B cell (primary cell): ENCODE data around the gene NEAT1. TPM values are rescaled to one million over a fixed set of nuclear protein-coding genes. Genes with fewer than 3 reads are reported as not detected.

ENCODE experiments used
- ATAC-seq: fragments of 200-7000 bp; cut with Tn5 transposase; one replicate; pipeline ENCODE4 v1.10.0; 2021; ENCODE audit warnings: low read depth, mild to moderate bottlenecking, moderate number of reproducible peaks, moderate library complexity
- CTCF ChIA-PET: fragments of 350-600 bp; sonication (Branson Sonifier 250); formaldehyde crosslinking; loops from one replicate; lab custom pipeline; 2021; ENCODE audit warnings: antibody characterized with exemption, inconsistent platforms; lab: Charles Lee
- POLR2A ChIA-PET: fragments of 350-600 bp; sonication (Branson Sonifier 250); formaldehyde crosslinking; loops from one replicate; lab custom pipeline; 2021; ENCODE audit warnings: antibody characterized with exemption; lab: Charles Lee
- DNase-seq: peaks from one replicate; pipeline ENCODE4 v3.0.0; 2013
- H2AFZ ChIP-seq: 2 replicates; pipeline ENCODE4 v1.6.1; 2012; ENCODE audit warnings: mild to moderate bottlenecking, low read depth, low read length; ENCODE audit not compliant: insufficient read depth, poor library complexity, severe bottlenecking
- H3K27ac ChIP-seq, 2 donors: 1 replicate in 1 of 2; 2 replicates in 1 of 2; pipeline ENCODE4 v1.5.1; 2012 to 2013; ENCODE audit warnings: low read length in 2 of 2, mild to moderate bottlenecking in 2 of 2, moderate library complexity in 1 of 2
- H3K27me3 ChIP-seq, 4 experiments: fragments of 200-600 bp in 1 of 4; sonication (generic) in 1 of 4; replicated peaks in 1 of 4; 1 replicate in 2 of 4; 2 replicates in 2 of 4; pipeline versions ENCODE4 v1.6.1 to v1.7.0; 2013 to 2016; ENCODE audit warnings: low read length in 3 of 4, mild to moderate bottlenecking in 2 of 4, mixed read lengths in 1 of 4, moderate library complexity in 1 of 4; ENCODE audit not compliant: insufficient read depth in 4 of 4, control insufficient read depth in 3 of 4; ENCODE audit errors: control extremely low read depth in 1 of 4
- H3K36me3 ChIP-seq, 2 experiments: replicated peaks in 1 of 2; 1 replicate in 1 of 2; 2 replicates in 1 of 2; pipeline versions ENCODE4 v1.6.1 to v1.7.1; 2013; ENCODE audit warnings: low read length in 1 of 2; ENCODE audit not compliant: insufficient read depth in 2 of 2, control insufficient read depth in 1 of 2; ENCODE audit errors: control extremely low read depth in 1 of 2, extremely low read depth in 1 of 2
- H3K4me1 ChIP-seq, 2 donors: fragments of 200-600 bp in 1 of 2; sonication (generic) in 1 of 2; 1 replicate in 1 of 2; 2 replicates in 1 of 2; pipeline versions ENCODE4 v1.5.1 to v1.6.1; 2013 to 2017; ENCODE audit warnings: low read length in 2 of 2; ENCODE audit not compliant: control insufficient read depth in 2 of 2, insufficient read depth in 2 of 2
- H3K4me2 ChIP-seq: replicated peaks from 2 replicates; pipeline ENCODE3; 2012; ENCODE audit warnings: mild to moderate bottlenecking, low read depth, low read length; ENCODE audit not compliant: poor library complexity, severe bottlenecking
- H3K4me3 ChIP-seq, 5 experiments: fragments of 200-600 bp in 1 of 5; sonication (generic) in 1 of 5; 1 replicate in 3 of 5; 2 replicates in 2 of 5; pipeline versions ENCODE4 v1.5.1 to v1.7.0; 2011 to 2016; ENCODE audit warnings: low read length in 4 of 5, mild to moderate bottlenecking in 4 of 5, low read depth in 2 of 5, control low read depth in 1 of 5, moderate library complexity in 1 of 5; ENCODE audit not compliant: insufficient read depth in 1 of 5; ENCODE audit errors: control extremely low read depth in 1 of 5, extremely low read depth in 1 of 5
- H3K79me2 ChIP-seq: fragments of 200-600 bp; sonication (generic); one replicate; pipeline ENCODE4 v1.6.0; 2016; ENCODE audit warnings: low read length; ENCODE audit not compliant: control insufficient read depth, insufficient read depth
- H3K9ac ChIP-seq: fragments of 200-600 bp; sonication (generic); 2 replicates; pipeline ENCODE4 v1.6.1; 2017; ENCODE audit warnings: mild to moderate bottlenecking, low read length, moderate library complexity
- H3K9me3 ChIP-seq, 3 donors: one replicate each; pipeline versions ENCODE4 v1.6.1 to v1.7.1; 2013; ENCODE audit warnings: low read length in 2 of 3; ENCODE audit not compliant: control insufficient read depth in 2 of 3, insufficient read depth in 1 of 3; ENCODE audit errors: control extremely low read depth in 1 of 3
- H4K20me1 ChIP-seq: 2 replicates; pipeline ENCODE4 v1.6.0; 2012; ENCODE audit warnings: mild to moderate bottlenecking, low read length; ENCODE audit not compliant: insufficient read depth, control insufficient read depth, poor library complexity, severe bottlenecking
- H3K27ac Mint-ChIP-seq: one replicate; pipeline ENCODE4 v1.8.0; 2021; ENCODE audit warnings: mixed read lengths
- H3K27me3 Mint-ChIP-seq: one replicate; pipeline ENCODE4 v1.8.0; 2021; ENCODE audit warnings: mixed read lengths
- H3K4me1 Mint-ChIP-seq: one replicate; pipeline ENCODE4 v1.8.0; 2021; ENCODE audit warnings: mixed read lengths
- H3K4me3 Mint-ChIP-seq: one replicate; pipeline ENCODE4 v1.8.0; 2021; ENCODE audit warnings: mixed read lengths
- H3K9me3 Mint-ChIP-seq: one replicate; pipeline ENCODE4 v1.8.0; 2022; ENCODE audit warnings: mixed read lengths; ENCODE audit not compliant: insufficient read depth
- CTCF ChIP-seq: fragments of 200-600 bp; IDR thresholded peaks from one replicate; pipeline ENCODE4 v1.8.0; 2022; ENCODE audit warnings: antibody characterized with exemption, mild to moderate bottlenecking
- EZH2 ChIP-seq: IDR thresholded peaks from 2 replicates; pipeline ENCODE4 v1.6.1; 2012; ENCODE audit warnings: borderline replicate concordance, low read depth, mild to moderate bottlenecking, moderate library complexity, low read length; ENCODE audit not compliant: insufficient read depth, poor library complexity, severe bottlenecking
- WGBS: methylation state at CpG from one replicate; pipeline ENCODE4 v1.1.5; 2013; ENCODE audit warnings: missing lambda C conversion rate; ENCODE audit not compliant: insufficient coverage; 5-methylcytosine and 5-hydroxymethylcytosine counted together
- intact Hi-C: fragments of 100-400 bp; cut with micrococcal nuclease; formaldehyde crosslinking; loops from one replicate; pipeline ENCODE4 v1.10.0; 2022
- polyA plus RNA-seq: library from polyadenylated mRNA; depleted of rRNA; stranded (reverse); fragments of >200 nt; gene quantifications from 2 replicates; pipeline ENCODE4 v1.2.3, GENCODE V29; 2012
- total RNA-seq, 2 donors: library from RNA; stranded (reverse); fragments of 120-200 nt in 1 of 2; gene quantifications; 1 replicate in 1 of 2; 2 replicates in 1 of 2; pipeline versions ENCODE4 v1.2.3 to v1.2.4, GENCODE V29; 2013 to 2022

The NEAT1 gene
- total and polyA plus RNA-seq, 2 donors (not counting 1 experiment from before 2014, with no cell fraction given), result 66.7 to 1,642 TPM

- intact Hi-C loops, result no loop called here
- H3K4me3 Mint-ChIP-seq, result no peak overlapping the region
- H3K27ac Mint-ChIP-seq, result no peak overlapping the region
- ATAC-seq (no peak), DNase-seq (no peak)
- Histone ChIP-seq H3K79me2 (peaks cover 47% of the 10 kb centered on the region), H3K4me1 (peaks cover 39 to 44% of the 10 kb centered on the region in 2 donors), H3K4me2 (no peak overlapping the region), H3K4me3 (no peak overlapping the region), H3K36me3 (peaks cover 3 to 19% of the 10 kb centered on the region in 2 experiments), H3K27ac (no peak overlapping the region), H4K20me1 (no peaks in the 10 kb centered on the region), H3K9me3 (no peaks in the 10 kb centered on the region), H3K9ac (no peak overlapping the region), H3K27me3 (no peaks in the 10 kb centered on the region), H2AFZ (no peak overlapping the region)
- TF ChIP-seq EZH2 (no peak), CTCF (no peak)
- no peaks in the 10 kb centered on the region for H3K27me3 Mint-ChIP-seq
- WGBS, result 96% methylated on average over 8 of the region's 8 CpGs
- peaks cover 54% of the 10 kb centered on the region for H3K4me1 Mint-ChIP-seq
- H3K9me3 Mint-ChIP-seq, result no peaks in the 10 kb centered on the region
- POLR2A ChIA-PET, result interaction anchor here (1.5 to 1.6 kb wide), 2 partner anchors 11 to 68 kb away, joined by 4 to 9 read pairs; no protein-coding TSS in a partner anchor
- CTCF ChIA-PET, result interaction anchor here (1.4 to 1.9 kb wide), 2 partner anchors 11 to 74 kb away, joined by 3 to 4 read pairs; no protein-coding TSS in a partner anchor
Measured at GRCh38 chr11:65435981-65436411, 13.4 kb downstream of the NEAT1 start.

GRCh38 chr11:65436412-65437032 lies 13.9 kb downstream of the NEAT1 start:
- no peak overlapping the region for H3K9ac ChIP-seq
- POLR2A ChIA-PET, result interaction anchor here (1.1 to 1.8 kb wide), 5 partner anchors 12 to 68 kb away, joined by 3 to 10 read pairs (median 4); partner anchors contain the start of gene NEAT1
- intact Hi-C loops, result no loop called here

More at GRCh38 chr11:65436412-65437032, 13.9 kb downstream of the NEAT1 start:
- peak overlapping the region; percentile 7 for H3K27ac Mint-ChIP-seq
- no peak overlapping the region for H3K4me2 ChIP-seq
- H3K4me1 ChIP-seq, result peaks cover 39 to 44% of the 10 kb centered on the region in 2 donors
- no peaks in the 10 kb centered on the region for H3K9me3 Mint-ChIP-seq
- DNase-seq (no peak), ATAC-seq (no peak)
- H3K27me3 Mint-ChIP-seq, result no peaks in the 10 kb centered on the region
- peaks cover 3 to 19% of the 10 kb centered on the region in 2 experiments for H3K36me3 ChIP-seq
- H2AFZ ChIP-seq, result no peak overlapping the region
- no peak overlapping the region for H3K4me3 Mint-ChIP-seq
- WGBS, result 97% methylated on average over 3 of the region's 5 CpGs
- CTCF ChIA-PET, result interaction anchor here (0.6 to 1.9 kb wide), 7 partner anchors 10 to 550 kb away, joined by 3 to 4 read pairs (median 3); partner anchors contain the start of gene DPF2
- no peak overlapping the region for H3K27ac ChIP-seq
- no peak overlapping the region for H3K4me3 ChIP-seq
- no peaks in the 10 kb centered on the region for H4K20me1 ChIP-seq
- no peak for TF ChIP-seq CTCF
- TF ChIP-seq EZH2, result no peak
- H3K4me1 Mint-ChIP-seq, result peaks cover 55% of the 10 kb centered on the region
- H3K9me3 ChIP-seq, result no peaks in the 10 kb centered on the region
- no peaks in the 10 kb centered on the region for H3K27me3 ChIP-seq
- H3K79me2 ChIP-seq, result peaks cover 47% of the 10 kb centered on the region
